GM12878 (cell line): Measurements from ENCODE around the gene CFAP91.

Experiments used
- EZH2 ChIP-seq: IDR thresholded peaks from 2 replicates; pipeline ENCODE4 v1.6.1; 2012; ENCODE audit warnings: low read depth, mild to moderate bottlenecking, control low read depth, inconsistent platforms, low read length, borderline replicate concordance; ENCODE audit not compliant: control insufficient read depth
- KLF5 ChIP-seq: fragments of 450-650 bp; IDR thresholded peaks from 2 replicates; pipeline ENCODE4 v1.6.1; 2014; ENCODE audit warnings: mild to moderate bottlenecking; ENCODE audit not compliant: partially characterized antibody
- POLR2AphosphoS5 ChIP-seq: IDR thresholded peaks from 2 replicates; pipeline ENCODE4 v1.6.1; 2011; ENCODE audit warnings: mild to moderate bottlenecking, low read length, inconsistent platforms
- SP1 ChIP-seq: IDR thresholded peaks from one replicate; pipeline ENCODE4 v1.6.1; 2011; ENCODE audit warnings: low read depth, low read length
- ZZZ3 ChIP-seq: IDR thresholded peaks from 2 replicates; pipeline ENCODE4 v1.6.1; 2011; ENCODE audit warnings: low read depth; ENCODE audit not compliant: control insufficient read depth, insufficient read length
- TF ChIP-seq, protein P1 (sequence below): IDR thresholded peaks from 2 replicates; pipeline ENCODE4 v1.6.1; 2011; ENCODE audit warnings: low read depth, mild to moderate bottlenecking, low read length, moderate library complexity, borderline replicate concordance; ENCODE audit errors: extremely low read depth
- TF ChIP-seq, protein P2 (sequence below): IDR thresholded peaks from 2 replicates; pipeline ENCODE4 v1.6.1; 2012; ENCODE audit warnings: low read depth, low read length, improper control_type of control experiment

DNA sequence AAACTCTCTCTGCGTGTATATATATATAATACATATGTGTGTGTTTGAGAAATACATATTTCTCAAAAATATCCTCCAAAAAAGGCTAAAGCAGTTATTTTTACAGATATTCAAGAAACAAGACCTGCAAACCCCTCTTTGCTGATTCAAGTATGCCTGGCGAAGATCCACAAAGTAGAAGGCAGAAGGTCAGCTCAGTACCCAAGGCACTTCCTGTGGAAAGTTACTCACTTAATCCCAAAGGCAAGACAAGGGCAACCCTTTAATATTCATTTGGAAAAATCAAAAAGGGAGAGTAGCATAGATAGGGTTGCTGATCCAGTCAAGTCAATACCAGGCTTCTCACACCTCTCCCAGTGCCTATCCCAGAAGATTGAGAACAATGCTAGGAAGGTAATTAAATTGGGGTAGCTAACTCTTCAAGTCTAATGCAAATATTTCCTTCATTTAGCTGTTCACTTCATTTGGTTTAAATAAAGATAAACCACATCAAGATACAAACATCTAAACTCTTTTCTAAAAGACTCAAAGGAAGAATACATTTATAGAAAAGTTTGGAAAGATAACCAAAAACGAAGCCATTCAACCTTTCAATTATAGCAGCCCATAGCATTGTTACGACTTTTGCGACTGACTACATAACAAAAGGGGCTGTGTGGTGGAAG is 32.8 kb upstream of the CFAP91 start:
- TF ChIP-seq POLR2AphosphoS5 (no peak), KLF5 (no peak), ZZZ3 (no peak), SP1 (no peak), EZH2 (no peak)
- TF ChIP-seq, protein P1, sequence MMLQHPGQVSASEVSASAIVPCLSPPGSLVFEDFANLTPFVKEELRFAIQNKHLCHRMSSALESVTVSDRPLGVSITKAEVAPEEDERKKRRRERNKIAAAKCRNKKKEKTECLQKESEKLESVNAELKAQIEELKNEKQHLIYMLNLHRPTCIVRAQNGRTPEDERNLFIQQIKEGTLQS = no peak
- TF ChIP-seq, protein P2, sequence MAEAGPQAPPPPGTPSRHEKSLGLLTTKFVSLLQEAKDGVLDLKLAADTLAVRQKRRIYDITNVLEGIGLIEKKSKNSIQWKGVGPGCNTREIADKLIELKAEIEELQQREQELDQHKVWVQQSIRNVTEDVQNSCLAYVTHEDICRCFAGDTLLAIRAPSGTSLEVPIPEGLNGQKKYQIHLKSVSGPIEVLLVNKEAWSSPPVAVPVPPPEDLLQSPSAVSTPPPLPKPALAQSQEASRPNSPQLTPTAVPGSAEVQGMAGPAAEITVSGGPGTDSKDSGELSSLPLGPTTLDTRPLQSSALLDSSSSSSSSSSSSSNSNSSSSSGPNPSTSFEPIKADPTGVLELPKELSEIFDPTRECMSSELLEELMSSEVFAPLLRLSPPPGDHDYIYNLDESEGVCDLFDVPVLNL = no peak
